ENCODE results near the gene ITSN1.

GRCh38 chr21:33750017-33750416 lies 107.7 kb downstream of the ITSN1 start:
- TF ChIP-seq CTCF (IDR thresholded peaks at IDR 0.05; ENCODE audit: low read depth, low read length, poor library complexity, severe bottlenecking), result no peak
- TF ChIP-seq EZH2phosphoT487 (IDR thresholded peaks at IDR 0.05; ENCODE audit: borderline replicate concordance, low read length), result no peak

Data from DOHH2 (cell line).